Measurements from ENCODE around the gene GSTO1.

DNA sequence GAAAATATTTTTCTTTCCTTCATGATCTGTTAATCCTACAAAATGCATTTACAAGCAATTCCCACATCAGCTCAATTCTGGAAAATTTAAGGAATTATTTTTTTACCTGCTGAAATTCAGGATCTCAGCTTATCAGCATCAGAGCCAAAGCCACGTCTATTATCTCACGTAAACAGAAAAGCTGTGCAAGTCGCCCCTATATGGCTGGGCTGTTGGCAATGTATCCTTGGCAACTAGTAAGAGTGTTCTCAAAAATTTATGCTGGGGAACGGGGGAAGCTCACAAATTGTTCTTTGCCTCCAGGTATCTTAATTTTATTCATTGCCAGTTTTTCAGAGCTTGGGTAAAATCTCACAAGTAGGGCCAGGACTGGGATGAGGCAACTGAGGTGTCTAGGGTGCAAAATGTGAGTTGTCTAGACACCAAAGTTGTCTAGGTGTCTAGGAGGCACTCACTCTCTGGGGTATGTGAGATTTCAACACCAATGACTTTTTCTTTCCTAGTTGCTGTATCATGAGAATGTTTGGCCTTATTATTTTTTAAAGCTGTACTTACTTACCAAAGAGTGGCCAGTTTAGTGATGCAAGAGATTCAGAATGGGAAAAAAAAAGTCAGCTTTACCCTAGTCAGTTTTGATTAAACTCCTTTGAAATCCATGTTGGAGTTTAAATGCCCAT, 19.3 kb downstream of the GSTO1 start:
- TF ChIP-seq, protein P1, sequence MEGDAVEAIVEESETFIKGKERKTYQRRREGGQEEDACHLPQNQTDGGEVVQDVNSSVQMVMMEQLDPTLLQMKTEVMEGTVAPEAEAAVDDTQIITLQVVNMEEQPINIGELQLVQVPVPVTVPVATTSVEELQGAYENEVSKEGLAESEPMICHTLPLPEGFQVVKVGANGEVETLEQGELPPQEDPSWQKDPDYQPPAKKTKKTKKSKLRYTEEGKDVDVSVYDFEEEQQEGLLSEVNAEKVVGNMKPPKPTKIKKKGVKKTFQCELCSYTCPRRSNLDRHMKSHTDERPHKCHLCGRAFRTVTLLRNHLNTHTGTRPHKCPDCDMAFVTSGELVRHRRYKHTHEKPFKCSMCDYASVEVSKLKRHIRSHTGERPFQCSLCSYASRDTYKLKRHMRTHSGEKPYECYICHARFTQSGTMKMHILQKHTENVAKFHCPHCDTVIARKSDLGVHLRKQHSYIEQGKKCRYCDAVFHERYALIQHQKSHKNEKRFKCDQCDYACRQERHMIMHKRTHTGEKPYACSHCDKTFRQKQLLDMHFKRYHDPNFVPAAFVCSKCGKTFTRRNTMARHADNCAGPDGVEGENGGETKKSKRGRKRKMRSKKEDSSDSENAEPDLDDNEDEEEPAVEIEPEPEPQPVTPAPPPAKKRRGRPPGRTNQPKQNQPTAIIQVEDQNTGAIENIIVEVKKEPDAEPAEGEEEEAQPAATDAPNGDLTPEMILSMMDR (conservative IDR thresholded peaks at IDR 0.05 in 1 of 2, IDR thresholded peaks at IDR 0.05 in 1 of 2; ENCODE audit: low read depth in 1 of 2, low read length in 2 of 2): peak in 1 of 2 donors; percentile 4
- no peak for TF ChIP-seq EZH2 (IDR thresholded peaks at IDR 0.05; ENCODE audit: low read length, missing control alignments)
